NCI-H2196 (cell line): ENCODE data around the gene PARVA.

Experiments used
- DNase-seq: peaks from one replicate; lab custom pipeline; 2025; ENCODE audit not compliant: unreplicated experiment; lab: John Stamatoyannopoulos, UW

PARVA gene

DNA sequence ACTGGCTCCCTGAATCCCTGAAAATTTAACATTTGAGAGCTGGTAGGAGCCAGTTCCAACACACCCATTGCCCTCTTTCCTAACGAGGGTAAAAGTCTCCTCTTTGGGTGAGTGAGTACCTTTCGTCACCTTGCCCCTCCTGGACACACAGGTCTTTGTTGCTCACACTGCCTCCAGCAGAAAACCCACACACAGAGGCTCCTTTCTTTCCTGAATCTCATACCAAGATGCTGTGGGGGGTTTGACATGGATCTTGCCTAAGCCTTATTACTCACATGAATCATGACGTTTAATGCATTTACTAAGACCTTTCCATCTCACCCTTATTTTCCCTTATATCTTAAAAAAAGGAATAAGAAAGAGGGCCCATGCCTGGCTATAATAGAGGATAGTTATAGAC, 53.0 kb downstream of the PARVA start:
- no peak for DNase-seq

DNA sequence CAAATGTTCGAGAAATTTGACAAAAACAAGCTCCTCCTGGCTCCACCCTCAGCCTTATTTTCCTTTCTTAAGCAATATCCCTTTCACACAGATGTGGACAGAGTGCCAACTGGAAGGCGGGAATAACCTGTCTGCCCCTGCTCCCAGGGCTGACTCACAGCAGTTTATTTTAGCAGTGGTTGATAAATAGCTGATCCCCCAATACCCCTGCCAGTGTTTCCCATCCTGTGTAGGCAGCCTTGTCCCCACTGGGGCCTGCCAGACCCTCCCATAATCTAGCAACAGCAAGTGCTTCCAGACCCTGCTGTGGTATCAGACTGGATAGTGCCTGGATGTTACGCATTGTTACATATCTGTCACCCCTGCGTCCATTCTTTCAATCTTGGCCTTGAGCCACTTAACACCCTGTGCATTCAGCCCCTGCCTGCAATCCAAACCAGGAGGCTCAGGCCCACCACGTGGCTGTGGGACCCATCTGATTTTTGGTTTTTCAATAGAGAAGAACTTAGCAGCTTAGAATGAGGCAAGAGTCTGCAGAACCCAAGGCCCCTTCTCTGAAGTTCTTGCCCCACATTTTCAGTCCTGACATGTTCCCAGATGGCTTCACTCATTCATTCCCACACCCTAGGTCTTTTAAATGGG, 53.7 kb downstream of the PARVA start:
- no peak for DNase-seq

DNA sequence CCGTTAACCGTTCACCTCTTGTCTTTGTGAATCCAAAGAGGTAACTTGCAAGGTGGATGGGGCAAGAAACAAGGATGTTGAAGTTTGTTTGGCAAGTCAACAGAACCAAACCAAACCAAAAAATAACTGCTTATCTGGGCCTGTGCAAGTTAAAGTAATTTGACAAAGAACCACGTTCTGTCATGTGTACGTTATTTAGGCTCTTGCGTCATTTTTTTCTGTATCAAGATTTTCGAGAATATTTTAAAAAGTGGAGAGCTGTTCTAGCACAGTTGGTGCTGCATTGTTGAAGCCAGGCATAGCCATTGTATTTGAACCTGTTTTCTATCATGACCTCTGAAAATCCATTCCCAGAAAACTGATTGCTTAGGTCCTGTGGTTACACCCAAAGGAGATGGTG, 55.1 kb downstream of the PARVA start:
- DNase-seq = no peak

DNA sequence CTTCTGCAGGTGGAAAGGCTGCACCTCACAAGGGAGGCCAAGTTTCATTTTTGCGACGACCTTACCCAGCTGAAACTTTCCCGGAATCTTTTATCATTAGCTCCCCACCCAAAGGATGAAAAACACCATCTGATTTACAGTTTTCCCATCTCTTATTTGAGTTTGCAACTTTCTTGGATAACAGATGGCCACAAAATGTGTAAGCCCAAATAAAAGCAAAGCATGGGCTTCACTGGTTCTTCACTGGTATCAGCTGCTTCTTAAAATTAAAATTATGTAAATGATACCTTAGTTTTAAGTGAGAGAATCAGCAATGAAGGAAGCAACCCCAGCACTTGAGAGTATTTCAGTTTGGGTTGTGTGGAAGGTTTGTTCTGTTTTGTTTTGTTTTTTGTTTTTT, 55.8 kb downstream of the PARVA start:
- DNase-seq = no peak

DNA sequence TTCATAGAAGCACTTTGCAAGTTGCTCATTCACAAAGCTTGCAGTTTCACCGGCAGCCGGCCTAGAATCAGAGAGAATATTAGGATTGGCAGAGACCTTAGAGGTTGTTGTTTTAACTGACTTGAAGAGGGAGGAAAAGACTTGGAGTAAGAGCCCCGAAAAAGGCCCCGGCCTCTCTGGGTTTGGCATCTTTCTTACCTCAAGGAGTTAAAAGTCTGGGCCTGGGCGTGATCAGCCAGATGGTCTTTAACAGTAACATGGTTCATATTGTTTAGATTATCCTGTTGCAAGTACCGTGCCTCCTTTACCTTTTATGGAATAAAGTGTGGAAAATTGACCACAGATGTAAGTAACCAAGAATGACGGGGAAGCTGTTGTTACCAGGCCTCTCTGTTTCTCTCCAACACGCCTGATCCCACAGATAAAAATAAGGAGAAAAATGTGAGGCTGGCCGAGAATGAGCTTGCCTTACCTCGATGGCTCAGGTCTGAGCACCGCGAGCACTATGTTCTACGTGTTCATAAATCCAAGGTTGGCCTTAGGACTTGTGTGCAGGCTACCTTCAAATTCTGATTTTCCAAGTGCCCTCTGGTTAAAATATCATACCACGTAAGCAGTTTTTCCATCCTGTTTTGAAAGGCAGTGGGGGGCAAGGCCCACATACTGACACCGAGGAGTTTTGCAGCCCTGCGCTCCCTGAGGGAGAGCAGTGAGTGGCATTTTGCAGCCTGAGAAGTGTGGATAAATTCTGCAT, 56.4 kb downstream of the PARVA start:
- DNase-seq = no peak

DNA sequence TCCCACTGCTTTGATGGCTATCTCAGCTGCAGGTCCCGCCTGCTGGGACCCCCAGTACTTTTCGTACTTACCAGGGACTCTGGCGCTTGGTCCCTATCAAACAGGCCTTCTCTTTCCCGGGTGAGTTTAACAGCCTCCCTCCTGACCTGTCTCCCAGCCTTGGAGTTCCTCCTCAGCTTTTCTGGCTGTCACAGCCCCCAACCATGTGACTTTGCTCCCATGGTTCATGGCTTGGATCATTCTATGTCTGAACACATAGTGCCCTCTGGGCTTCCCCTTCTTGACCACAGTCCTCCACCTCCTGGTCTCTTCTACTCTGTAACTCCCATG, 56.9 kb downstream of the PARVA start:
- no peak for DNase-seq

DNA sequence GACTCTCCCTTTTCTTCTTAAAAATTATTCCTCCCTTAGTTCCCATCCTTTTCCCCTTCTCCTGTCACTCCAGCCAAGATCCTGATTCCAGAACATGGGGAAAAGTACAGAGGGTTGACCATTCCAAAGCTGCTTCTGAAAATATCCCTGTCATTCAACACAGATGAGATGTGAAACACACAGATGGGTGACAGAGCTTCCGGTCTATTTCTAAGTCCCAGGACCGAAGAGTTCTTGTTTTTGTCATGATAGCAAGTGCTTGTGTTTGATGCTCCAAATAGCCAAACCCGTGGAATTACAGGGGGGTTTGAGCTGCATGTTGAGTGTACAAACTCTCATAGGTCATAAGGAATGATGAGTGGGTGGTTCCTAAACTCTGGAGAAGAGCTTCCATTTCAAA, 57.9 kb downstream of the PARVA start:
- DNase-seq = no peak

DNA sequence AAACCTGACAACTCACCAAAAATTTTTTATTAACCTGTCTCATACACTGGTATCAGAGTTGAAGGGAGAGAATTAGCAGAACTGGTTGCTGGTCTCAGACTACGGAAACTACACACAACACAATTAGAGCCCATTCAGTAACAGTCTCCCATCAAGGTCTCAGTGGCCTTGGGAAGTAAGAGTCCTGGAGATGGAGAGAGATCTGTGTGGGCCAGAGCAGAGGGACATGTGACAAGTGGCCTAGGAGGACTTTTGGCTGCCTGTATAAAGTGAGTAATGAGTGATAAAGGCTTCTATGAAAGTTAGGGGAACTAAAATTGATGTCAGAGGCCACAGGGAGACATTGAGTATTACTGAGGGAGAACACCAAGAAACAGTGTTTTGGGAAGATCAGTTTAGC, 58.9 kb downstream of the PARVA start:
- DNase-seq = no peak

DNA sequence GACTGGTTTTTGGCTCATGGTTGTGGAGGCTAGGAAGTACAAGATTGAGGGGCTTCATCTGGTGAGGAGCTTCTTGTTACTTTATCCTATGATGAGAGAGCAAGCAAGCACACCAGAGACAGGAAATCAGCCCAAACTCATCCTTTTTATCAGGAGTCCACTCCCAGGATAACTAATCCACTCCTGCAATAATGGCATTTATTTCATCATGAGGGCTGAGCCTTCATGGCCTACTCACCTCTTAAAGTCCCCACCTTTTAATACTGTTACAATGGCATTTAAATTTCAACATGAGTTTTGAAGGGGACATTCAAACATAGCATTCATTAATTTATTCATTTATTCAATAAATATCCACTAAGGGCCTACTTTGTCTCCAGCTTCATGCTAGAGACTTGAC, 60.9 kb downstream of the PARVA start:
- no peak for DNase-seq

DNA sequence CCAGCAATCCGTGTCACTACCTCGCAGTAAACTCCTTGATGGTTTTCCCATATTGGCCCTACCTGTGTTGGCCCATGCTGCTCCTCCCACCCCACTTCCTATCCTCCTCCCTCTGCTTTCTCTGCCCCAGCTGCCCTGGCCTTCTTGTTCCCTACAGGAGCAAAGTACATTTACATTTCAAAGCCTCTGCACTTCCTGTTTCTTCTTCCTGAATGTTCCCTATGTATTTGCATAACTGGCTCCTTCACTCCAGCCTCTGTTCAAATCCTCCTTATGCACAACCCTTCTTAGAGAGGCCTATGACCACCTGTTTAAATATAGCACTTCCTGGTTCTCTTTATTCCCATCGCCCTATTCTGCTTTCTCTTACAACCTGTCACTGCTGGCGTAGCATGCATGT, 62.2 kb downstream of the PARVA start:
- no peak for DNase-seq

DNA sequence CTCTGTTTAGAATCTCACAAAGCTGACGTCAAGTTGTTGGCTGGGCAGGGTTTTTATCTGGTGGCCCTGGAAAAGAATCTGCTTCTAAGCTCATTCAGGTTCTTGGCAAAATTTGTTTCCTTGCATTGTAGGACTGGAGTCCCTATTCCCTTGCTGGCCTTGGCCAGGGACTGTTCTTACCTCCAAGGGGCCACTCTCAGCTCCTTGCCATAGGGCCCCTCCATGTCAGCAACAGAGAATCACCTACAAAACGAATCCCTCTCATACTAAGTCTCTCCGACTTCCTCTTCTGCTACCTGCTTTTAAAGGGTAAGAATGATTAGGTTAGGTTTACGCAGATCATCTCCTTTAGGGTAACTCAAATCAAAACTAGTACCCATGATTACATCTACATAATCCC, 63.2 kb downstream of the PARVA start:
- DNase-seq = no peak

DNA sequence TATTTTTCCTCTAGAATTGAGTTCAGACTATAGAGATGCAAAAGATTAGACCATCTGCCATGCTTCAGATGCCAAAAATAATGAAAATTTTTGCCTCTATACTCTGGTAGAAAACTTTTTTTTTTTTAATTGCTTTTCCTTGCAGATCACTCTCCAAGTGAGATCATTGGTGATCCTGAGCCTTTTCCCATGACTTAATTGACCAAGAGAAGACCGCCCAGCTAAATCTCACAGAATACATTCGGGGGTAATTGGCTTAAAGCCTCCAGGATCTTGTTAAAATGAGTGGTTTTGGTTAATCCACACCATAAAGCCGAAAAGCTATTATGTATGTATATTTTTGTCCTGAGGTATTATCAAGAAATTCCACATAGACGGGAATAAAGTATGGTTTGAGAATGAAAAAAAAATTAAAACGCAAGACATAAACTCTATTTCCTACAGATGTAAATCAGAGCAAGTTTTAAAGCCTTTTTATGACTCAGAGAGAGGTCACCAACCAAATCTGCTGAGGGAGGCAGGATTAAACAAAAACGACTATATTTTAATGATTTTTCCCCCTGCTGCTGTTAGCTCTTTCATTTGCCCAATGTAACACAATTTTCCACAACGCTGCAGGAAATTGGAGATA, 64.0 kb downstream of the PARVA start:
- no peak for DNase-seq

DNA sequence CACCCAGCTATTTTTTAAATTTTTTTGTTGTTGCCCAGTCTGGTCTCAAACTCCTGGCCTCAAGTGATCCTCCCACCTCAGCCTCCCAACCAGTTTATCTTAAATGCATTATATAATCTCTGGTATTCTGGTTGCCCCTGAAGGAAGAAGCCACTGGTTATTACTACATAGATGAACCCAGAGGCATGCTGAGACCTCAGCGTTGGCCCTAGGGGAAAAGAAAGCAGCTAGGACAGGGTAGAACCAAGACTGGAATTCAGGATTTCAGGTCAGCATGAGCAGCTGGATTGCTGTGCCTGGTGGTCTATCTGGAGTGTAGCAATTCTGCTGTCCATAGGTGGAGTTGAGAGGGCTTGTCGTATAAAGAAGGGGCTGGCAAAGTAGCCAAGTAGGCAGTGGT, 67.2 kb downstream of the PARVA start:
- DNase-seq = no peak

DNA sequence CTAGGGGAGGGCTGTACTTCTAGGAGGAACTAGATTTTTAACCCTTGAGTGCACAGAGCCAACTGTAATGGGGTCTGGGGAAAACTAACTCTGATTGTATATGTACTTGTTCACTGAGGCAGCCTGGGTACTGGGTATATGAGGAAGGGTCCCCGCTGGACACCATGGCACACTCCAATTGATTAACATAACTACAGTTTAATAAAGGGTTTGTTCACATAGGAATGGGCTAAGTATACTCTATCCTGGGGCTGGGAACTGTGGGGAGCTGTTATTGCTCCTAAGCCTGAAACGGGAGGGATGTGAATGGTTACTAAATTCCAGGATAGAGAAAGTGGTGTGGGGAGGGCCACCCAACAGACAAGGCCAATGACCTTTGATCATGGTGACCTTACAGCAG, 67.6 kb downstream of the PARVA start:
- DNase-seq = no peak

DNA sequence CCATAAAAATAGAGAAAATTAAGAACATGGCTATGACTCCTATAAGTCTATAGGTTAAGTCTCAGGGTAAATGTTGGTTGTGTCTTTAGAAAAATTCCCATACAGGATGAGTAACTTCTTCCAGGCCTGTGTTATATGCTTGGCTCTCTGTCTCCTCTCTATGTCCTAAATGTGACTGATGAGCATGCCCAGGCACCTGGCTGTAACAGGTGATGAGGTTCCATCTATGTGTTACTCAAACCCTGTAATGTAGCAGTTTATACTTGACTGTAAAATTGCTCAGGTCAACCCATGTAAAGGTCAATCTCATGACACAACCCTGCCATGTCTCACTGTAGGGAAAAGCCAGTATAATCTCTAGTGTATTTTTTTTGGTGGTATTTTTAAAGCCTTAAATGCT, 69.5 kb downstream of the PARVA start:
- DNase-seq = no peak

DNA sequence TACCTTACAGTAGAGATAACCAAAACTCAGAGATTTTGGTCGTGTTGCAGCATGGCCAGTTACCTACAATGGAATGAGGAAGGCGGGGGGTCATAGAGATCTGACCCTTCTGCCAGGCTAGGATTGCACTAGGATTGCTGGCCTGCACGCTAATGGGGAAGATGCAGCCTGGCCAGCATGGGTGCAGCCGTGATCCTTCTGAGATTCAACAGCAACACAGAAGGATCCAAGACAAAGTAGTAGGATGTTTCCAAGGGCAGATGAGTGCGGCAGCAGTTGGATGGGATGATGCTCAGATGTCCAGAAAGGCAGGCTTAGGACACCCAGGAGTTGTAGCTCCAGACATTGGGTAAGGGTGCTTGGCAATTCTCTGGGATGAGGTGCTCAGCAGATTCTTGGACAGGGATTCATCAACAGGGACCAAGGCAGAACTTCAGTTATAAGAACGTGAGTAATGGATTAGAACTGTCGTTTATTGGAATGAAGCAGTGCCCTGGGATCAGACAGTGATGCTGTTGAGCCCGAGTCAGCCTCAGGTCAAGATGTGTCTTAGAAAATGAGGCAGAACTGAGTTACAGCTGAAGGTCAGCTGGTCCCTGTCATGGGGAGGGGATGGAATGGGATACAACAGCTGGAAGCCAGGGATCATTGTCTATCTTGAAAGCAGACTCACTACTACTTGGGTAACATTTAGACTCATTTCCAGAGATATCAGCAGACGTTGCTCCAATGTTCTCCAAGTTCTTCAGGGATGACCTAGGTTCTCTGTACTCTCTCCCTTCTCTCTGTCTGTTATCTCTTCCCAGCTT, 71.0 kb downstream of the PARVA start:
- no peak for DNase-seq

DNA sequence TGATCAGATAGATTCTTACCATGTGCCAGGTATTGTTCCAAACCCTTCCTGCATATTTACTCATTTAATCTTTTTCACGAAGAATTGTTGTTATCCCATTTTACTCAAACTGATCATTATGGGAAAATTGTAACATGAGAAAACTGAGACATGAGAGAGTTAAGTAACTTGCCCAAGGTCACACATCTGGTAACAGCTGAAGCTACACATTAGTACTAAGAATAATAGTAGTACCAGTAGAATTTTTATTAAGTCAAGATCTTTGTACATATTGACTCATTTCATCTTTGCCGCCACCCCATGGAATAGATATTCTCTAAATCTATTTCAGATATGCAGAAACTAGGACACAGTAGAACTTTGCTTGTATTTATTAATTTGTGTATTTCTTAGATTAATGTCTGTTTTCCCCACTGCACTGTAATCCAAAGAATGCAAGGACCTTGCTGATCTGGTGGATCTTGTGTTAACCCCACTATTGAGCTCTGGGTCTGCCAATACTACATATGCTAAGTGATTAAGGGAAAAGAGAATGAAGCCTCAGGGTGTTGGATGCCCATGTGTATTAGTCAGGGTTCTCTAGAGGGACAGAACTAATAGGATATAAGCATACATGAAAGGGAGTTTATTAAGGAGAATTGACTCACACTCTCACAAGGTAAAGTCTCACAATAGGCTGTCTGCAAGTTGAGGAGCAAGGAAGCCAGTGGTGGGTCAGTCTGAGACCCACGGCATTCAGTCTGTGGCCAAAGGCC, 72.8 kb downstream of the PARVA start:
- DNase-seq = no peak

DNA sequence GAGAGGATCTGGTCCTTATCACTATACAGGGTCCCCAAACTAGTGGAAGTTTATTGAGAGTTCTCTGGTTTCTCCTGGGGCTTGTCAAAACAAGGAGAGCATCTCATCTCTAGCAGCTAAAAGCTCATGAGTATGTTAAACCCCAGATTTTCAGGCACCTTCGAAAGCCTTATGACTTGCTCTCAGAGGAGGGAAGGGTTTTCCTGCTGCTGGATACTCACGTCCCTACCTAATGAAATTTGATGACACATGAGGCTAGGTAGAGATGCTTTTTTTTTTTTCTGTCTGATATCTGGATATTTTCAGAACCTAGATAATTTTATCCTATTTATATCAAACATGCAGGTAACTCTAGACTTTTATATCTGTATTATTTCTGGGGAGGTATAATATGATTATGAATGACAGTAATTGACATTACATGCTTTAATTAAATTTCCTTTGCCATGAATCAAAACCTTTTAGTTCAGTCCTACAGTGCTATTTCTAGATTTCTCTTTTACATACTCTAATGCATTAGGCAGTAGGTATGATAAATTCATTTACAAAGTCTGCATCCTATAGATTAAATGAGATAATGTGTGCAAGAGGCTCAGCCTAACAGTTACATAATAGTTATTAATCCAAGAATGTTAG, 73.9 kb downstream of the PARVA start:
- no peak for DNase-seq

DNA sequence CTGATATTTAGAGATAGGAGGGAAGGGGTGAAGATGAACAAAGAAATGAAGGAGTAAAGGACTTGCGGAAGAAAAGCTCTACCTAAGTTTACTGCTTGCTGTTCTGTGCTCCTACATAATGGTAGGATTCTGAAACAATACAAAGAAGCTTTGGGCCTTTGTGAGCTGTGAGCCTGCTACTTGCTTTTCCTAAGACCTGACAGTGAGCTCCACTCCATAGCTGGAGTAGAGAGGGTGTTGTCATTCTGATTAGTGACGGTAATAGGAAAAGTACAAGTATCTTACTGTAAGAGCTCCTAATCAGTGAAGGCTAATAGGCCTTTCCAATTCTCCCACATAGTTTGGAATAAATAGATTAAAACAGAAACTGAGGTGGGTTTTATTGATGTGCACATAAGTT, 75.9 kb downstream of the PARVA start:
- no peak for DNase-seq

DNA sequence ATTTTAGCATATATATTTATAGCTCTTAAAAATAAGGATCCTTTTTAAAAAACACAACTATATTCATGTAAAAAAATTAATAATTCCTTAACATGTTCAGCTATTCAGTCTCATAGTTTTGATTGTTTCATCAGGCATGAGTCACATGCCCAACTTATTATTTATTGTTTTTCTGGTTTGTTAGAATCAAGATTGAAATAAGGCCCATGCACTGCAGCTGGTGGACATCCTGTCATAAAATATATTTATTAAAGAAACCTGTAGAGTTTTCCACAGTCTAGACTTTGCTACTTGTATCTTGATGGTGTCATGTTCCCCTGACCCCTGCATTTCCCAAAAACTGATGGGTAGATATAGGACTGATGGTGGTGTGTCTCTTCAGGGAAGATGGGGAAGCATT, 77.4 kb downstream of the PARVA start:
- no peak for DNase-seq

DNA sequence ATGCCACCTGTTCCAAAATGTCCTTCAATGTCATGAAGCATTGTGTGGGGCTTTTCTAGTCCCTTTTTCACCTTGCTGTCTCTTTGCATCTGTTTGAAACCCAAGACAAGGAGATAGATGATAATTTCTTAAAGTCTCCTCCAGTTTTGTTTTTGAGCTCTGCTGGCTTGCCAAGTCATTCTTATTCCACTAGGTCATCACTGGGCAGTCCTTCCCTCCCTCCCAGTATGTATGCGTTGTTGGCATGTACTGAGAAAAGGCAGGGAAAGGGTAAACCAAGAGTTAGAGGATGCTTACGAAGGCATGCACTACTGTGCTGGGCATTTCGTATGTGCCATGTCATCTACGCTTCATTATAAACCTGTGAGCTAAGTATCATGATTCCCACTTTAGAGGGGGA, 78.6 kb downstream of the PARVA start:
- DNase-seq = no peak
